SK-N-MC (cell line): ENCODE data around the gene MCRIP2.

Experiments
- EZH2 ChIP-seq: fragments of 200-600 bp; sonication (generic); IDR thresholded peaks from one replicate; pipeline ENCODE4 v1.6.1; 2017; ENCODE audit warnings: antibody characterized with exemption
- FOXP2 ChIP-seq: optimal IDR thresholded peaks from 2 replicates; pipeline ENCODE3; 2011; ENCODE audit warnings: mild to moderate bottlenecking, moderate library complexity; ENCODE audit not compliant: insufficient read depth; ENCODE audit errors: extremely low read length, control extremely low read depth
- POLR2AphosphoS5 ChIP-seq: IDR thresholded peaks from 2 replicates; pipeline ENCODE4 v1.6.1; 2012; ENCODE audit warnings: mild to moderate bottlenecking, low read depth, low read length, borderline replicate concordance

- TF ChIP-seq POLR2AphosphoS5 (no peak), EZH2 (no peak), FOXP2 (no peak)
Measured at GRCh38 chr16:596736-597060, 44.9 kb upstream of the MCRIP2 start.
